CD4-positive, alpha-beta T cell treated with Interleukin-1 beta for 1 hour (primary cell): Measurements from ENCODE around the gene NNMT.

Source experiments
- DNase-seq, 2 donors: peaks; one replicate each; pipeline ENCODE4 v3.0.0-alpha.2; 2020 to 2022

Gene NNMT

DNA sequence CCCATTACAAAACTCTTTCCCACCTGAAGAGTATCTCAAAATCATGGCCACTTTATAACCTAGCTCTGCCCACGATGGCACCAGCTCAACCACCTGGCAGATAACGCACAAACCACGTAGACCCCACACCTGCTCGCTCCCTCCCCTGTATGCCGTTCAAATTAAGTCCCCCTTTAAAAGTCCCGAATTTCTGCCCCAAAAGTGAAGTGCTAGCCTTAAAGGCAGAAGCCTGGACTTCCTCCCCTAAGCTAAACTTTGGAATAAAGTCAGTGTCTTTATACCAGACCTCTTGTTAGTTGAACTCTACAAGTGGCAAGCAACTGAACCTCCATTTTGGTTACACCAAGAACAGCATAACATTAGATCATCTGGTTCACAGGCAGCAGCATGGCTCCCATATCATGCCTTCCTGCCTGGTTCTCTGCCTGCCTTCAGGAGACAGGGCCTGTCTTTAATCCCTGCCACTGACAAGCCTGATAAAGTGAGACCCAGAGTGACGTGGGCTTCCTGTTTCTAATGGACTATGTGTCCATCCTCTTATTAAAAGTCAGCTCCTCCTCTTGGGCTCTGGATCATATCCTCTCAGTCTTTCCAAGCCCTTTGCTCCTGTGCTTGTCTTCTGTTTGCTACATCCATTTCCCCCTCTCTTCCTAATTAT is 32.6 kb upstream of the NNMT start:
- no peak for DNase-seq

DNA sequence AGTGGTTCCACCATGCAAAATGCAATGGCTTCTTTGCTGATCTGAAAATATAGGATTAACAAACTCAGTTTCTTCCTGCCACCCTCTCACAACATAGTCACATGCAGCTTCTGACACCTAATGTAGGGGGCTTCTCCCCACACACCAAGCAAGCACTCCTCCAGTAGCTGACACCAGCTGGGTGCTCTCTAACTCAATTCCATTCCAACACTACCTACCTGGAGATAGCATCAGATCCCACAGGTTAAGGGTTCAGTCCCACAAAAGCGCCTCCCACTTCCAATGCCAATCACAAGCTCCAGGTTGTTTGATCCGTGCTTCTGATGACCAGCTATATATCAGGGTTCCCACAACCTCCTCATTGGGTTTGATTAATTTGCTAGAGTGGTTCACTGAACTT is 31.8 kb upstream of the NNMT start:
- DNase-seq, result no peak

DNA sequence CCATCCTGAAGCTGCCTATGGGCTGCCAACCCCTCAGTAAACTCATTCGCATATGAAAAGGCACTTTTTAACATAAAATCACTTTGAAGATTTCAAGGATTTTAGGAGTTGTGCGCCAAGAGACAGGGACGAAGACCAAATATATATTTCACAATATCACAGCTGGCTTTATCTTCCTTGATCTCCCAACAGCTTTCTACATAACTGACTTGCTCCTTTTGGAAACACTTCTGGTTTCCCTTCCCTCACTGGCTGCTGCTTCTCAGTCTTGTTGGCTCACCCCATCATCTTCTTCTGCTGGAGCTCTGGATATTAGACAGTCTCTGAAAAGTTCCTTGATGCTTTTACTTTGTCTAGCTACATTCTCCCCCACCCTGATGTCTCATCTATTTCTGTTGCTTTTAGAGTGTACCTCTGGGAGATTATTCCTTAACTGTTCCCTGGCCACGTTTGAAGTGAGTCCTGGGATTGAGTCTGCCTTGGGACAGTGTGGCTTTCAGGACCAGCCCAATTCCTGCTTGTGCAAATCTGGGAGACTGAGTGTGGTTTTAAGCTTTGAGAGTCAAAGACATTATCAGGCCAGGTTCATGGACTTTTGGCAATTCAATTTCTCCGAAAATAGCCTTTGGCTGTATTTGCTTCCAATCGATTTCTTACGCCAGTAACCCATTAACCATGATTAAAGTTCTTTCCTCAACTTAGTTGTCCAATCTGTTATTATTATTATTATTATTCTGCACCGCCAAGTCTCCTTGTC is 30.9 kb upstream of the NNMT start:
- DNase-seq, result no peak

DNA sequence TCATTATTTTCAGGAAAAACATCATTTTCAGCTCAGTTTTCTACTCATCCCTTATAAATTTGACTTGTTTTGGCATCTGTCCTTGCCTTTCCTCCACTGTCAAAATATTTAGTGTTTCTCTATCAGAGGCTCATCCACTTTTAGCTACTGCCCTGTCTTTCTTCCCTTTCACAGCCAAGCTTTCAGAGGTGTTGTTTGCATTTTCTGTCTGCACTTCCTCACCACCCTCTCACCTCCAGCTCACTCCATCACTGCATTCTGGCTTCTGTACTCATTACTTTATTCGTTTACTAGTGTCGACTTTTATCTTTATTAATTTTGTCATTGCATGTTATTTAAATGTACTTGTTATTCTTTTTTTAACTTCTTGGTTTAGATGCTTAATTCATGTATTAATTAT is 26.7 kb upstream of the NNMT start:
- DNase-seq, result no peak

DNA sequence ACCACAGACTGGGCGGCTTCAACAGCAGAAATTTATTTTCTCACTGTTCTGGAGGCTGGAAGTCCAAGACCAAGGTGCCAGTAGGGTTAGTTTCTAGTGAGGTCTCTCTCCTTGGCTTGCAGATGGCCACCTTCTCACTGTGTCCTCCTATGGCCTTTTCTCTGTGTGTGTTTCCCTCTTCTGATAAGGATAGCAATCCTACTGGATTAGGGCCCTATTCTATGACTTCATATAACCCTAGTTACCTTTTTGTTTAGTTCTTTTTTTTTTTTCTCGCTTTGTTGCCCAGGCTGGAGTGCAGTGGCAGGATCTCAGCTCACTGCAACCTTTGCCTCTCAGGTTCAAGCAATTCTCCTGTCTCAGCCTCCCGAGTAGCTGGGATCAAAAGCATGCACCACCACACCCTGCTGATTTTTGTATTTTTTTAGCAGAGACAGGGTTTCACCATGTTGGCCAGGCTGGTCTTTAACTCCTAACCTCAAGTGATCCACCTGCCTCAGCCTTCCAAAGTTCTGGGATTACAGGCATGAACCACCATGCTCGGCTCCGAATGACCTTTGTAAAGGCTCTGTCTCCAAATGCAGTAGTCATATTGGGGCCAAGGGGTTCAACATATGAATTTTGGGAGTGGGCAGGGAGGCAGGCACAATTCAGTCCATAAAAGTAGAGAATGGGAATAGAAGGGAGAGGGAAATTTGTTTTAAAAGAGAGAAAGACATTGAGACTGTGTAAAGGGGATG is 25.5 kb upstream of the NNMT start:
- no peak for DNase-seq

DNA sequence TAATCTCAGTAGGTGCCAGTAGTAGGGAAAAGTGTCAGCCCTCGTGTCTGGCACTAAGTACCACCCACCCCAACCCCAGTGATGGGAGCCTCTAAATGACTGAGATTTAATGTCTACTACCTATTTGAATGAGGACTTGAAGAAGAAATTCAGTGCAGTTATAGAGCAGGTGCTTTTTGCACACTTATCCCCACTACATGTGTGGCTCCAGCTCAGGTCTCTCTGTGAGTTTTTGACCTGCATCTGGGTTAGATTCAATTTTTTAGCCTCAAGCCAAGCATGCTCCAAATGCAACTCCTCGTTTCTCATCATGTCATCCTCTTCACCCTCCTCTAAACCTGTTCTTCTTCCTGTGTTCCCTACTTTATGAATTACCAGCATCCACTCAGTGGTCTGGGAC is 24.9 kb upstream of the NNMT start:
- DNase-seq, result no peak

DNA sequence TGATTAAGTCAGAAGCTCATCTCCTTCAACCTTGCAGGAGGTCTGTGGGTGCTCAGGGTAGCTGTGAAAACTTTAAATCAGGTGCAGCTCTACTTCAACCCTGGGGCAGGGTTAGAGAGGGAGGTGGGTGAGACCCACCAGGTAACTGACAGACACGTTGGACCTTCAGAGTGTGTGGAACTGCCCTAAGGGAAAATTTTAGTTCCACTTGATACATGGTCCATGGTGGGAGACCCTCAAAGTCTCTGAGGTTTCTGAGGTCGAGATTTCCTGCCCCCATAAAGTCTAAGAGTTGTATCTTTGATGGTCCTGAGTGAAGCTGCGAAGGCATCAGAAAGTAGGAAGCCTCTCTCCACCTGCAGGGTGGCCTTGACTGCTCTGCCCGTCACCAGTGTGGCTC is 23.9 kb upstream of the NNMT start:
- no peak for DNase-seq

DNA sequence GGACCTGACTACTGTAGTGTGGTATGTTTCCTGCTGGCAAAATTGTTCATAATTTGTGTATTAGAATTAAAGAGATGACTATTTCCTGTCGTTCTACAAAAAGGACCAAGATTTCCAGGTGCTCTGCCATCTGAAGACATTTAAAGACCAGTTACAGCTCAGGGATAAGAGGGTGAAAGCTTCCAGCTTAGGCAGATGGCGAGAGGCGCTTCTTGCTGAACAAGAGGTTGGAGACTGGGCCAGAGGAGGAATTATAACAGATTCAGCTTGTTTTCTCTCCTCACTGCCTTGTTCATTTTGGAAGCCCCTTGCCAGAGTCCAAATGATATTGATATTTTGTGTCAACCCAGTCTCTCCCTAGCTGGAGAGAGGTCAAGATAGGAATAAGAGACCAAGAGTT is 23.1 kb upstream of the NNMT start:
- DNase-seq, result no peak

DNA sequence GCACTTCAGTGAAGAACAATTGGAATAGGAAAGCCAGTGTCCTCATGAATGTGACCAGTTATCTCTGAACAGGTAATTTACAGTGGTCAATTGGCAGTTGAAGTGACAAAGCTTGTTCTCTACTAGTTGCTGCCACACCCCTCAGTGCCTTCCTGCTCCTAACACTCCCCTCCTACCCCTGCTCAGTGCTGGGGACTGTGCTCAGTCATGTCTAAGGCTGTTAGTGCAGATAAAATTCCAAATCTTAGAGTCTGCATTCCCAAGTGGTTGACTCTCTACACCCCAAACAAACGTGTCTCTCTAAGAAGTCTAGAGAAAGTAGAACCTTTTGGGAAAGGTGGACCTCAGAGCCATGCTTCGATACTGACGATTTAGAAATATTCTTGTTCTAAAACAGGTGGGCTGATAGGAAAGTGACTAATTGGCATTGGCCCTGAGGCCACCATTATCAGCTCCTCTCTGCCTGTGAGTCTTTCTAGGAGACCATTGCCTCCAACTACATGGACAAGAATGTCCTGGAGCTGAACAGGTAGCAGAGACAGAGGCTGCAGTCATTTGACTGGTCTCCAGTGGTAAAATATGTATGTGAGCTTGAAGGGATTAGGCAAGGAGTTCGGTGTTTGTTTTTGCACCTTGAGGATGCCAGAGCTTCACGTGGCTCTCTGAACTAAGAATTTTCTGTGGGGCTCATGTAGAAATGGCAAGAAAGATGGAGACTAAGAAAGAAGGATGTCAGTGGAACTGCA is 22.1 kb upstream of the NNMT start:
- no peak for DNase-seq

DNA sequence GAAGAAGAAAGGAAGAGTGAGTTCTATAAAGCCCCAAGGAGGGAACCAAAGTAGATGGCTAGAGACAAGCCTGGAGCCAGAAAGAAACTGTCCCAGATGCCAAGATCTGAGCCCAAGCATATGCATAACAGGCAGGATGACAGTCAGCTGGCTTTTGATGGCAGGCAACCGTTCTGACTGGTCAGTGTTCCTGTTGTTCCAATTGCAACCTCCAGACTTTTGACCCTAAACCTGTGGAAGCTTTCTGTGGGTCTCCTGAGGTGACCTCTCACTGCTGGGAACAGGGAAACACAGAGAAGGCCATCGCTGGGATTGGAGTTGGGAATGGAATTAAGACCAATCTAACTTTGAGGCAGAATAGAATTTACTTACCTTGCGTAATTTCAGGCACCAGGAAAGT is 21.6 kb upstream of the NNMT start:
- DNase-seq, result no peak

DNA sequence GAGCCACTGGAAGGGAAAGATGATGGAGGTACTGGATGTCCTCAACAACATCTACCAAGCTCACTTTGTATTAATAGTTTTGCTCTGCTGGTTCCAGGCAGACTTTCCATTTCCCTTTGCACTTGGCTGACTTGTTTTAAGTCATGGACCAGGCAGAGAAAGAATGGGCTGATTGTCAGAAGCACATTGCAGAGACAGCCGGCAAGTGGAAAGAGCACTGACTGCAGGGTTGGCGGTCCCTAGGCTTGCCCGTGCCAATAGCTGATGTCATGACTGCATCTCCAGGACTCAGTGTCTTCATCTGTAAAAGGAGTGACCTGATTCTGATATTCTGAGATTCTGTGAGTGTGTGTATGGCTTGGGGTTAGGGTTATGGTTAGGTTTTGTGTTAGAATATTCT is 20.9 kb upstream of the NNMT start:
- DNase-seq, result no peak

DNA sequence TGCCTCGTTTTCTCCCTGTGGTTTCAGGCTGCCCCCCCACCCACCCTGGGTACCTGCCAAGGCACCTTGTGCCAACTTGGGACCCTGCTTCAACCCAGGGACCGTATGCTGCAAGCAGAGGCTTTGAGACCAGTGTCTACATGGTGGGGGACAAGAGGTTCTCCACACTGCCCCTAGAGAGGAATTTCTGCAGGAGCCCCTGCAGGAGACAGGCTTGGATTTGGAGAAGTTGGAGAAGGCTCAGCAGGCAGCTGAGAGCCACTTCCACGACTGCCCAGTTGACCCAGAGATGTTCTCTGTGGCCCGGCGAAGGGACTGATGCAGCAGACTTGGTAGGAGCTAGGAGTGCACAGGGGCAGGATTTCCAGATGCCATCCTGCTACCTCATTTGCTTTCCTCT is 20.1 kb upstream of the NNMT start:
- DNase-seq, result no peak

DNA sequence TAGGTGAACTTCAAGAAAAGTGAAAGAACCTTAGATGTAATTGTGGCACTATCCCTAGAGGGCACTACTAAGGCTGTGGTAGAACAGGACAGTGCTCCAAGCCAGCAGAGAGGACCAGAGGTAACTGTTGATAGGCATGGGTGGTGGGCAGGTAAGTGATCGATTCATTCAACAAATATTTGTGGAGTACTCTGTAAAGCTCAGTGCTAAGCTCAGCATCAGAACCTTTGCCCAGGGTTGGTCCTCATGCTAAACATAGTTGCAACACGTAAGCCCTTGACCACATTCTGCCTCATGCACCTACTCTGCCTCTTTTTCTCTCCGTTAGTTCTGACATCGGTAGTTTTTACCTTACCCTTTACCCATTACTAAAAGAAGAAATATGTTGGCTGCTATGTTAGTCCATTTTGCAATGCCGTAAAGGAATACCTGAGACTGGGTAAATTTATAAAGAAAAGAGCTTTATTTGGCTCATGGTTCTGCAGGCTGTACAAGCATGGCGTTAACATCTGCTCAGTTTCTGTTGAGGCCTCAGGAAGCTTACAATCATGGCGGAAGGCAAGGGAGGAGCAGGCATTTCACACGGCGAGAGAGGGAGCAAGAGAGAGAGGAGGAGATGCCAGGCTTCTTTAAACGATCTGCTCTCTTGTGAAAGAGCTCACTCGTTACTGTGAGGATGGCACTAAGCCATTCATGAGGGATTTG is 18.4 kb upstream of the NNMT start:
- DNase-seq, result no peak

DNA sequence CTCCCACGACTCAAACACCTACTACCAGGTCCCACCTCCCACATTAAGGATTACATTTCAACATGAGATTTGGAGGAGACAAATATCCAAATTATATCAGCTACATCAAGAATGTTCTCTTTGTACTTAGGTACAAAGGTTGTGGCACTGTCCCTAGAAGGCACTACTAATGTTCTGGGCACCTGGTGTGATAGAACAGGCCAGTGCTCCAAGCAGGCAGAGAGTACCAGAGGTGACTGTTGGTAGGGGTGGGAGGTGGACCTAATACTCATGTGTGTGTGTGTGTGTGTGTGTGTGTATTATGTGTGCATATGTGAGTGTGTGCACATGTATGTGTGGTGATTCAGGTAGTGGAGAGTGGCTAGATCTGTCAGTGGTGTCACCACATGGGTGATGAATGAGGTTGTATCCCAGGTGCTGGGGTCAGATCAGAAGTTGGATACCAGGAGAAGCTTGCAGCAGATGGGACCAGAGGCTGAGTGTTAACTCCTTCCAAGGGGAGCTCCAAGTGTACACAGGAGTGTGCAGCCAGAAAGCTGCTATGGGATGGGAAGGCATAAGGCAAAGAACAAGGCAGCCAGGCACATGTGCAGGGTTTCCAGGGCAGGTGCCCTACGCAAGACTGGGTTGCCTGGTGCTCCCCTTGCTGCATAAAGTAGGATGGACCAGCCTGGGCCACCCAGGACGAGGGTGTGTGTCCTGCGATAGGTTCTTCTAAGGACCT is 17.7 kb upstream of the NNMT start:
- no peak for DNase-seq

DNA sequence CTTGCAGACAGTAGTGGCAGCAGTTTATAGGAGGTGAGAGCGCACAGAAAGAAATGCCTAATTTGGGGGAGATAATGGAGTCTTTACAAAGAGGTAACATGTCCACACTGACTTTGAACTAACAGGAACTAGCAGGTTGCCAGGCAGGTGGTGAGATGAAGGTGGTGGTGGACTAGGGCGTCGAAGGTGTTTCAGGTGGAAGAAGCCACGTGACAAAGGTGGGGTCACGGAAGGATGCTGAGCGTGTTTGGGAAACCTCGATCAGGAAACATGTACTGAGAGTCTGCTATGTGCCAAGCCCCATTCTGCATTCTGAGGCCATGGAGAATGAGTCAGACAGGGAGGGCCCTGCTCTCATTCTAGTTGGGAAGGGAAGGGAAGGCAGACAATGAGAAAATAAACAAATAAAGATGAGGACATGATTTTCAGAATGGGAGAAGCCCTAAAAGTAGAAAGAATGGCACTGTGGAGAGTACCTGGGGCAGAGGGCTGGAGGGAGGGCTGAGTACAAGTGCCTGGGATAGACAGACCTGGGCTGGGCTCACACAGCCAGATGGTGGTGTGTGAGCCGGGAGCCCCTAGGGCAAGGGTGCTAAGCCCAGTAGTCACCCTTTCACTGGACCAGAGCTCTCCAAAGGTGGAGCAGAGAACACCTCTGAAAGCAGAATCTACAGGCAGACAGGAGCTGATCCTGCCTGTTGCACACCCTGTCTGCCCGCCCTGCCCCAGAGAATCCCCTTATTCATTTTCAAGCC is 16.2 kb upstream of the NNMT start:
- no peak for DNase-seq

DNA sequence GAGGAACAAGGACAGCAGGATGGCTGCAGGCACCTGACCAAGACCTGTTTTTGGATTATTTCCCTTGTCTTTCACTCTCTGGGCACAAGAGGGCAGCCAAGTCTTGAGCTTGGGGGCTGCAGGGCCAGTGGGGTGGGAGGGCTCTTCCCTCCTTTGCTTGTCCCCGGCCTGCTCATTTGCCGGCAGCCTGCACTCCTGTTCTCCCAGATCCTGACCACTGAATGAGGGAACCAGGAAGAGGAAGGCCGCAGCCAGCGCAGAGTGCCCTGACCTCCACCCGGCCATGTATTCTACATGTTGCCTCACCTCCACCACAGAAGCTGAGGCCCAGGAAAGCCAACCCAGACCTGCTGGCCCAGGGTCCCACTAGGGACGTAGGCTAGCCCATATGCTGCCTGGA is 15.5 kb upstream of the NNMT start:
- no peak for DNase-seq

DNA sequence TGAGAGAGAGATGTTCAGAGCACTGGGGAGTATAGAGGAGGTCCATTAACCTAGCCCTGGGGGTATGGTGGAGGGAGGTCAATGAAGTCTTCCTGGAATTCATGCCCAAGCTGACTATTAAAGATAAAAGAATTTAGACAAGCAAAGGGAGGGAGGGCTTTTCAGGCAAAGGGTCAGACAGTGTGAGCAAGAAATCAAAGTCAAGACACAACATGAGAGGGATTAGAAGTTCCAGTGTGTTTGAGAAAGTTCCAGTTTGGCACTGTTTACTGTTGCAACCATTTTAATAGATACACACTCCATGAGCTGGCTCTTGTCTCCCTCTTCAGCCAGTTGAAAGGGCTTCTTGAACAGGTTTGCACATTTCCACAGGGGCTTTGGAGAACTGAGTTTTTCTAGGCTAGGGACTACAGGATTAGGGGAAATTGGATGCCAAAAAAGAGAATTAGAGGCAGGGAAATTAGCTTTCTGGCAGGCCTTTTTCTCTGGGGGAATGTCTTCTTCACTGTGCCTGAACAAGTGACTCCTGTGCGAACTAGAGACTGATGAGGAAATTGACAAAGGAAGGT is 14.7 kb upstream of the NNMT start:
- no peak for DNase-seq

DNA sequence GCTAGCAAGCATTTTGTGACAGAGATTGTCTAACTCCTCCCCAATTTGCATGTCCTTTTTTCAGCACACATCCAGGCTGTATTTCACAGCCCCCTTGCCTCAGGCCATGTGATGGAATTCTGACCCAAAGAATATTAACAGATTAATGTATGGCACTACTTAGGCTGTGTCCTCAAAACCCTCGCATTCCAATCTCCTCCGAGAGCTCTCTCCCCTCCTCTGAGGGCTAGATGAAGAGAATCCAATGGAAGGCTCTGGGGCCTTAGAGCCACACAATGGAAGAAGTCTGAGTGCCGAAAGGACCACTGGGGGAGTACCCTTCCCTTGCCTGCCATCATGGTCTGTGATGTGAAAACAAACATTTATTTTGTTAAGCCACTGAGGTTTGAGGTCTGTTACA is 13.7 kb upstream of the NNMT start:
- no peak for DNase-seq

DNA sequence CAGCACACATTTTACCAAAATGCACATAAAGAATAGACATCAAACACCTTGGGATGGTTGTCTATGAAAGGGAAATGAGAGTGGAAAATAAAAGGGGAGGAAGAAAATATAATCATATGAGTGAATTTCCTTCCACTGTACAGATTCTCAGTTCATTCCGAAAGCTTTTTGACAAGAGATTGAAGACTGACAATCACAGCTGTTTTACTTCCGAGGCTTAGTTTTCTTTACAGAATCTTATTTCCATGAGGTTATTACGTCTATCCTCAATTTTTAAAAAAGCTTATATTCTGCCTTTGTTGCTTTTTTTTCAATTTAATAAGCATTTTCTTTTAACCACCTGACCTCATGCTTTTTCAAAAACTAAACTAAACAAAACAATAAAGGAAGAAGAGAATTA is 12.8 kb upstream of the NNMT start:
- no peak for DNase-seq

DNA sequence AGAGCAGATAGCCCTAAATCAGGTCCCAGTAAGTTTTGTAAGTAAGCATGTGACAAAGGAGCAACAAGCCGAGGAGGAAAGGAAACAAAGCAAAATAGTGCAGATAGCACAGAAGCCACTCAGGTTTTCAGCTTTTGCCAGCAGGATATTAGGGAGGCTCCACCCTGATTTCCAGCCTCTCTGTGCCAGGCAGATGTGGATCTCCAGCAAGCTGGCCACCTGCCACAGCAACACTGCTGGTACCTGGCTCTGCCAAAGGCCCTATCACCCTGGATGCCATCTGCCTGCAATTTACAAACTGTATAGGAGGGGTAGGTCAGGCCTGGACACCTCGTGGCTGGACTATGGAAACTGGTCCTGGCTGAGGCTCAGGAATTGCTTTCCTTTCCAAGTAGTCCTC is 12.2 kb upstream of the NNMT start:
- no peak for DNase-seq

DNA sequence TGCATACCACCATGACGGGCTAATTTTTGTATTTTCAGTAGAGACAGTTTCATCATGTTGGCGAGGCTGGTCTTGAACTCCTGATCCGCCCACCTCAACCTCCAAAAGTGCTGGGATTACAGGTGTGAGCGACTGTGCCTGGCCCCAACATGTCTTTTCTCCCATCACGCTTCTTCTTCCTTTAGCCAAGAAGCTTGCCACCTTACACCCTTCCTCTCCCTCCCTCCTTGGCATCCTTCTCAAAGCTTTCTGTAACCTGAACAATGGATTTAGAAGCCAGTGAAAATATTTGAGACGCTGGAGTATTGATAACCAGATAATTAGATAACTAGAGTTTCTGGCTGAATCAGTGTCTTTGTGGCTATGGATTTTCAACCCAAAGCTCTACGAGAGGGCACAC is 11.3 kb upstream of the NNMT start:
- no peak for DNase-seq
